HCT116 (cell line): ENCODE data around the gene MYOM1. TPM values are rescaled to one million over a fixed set of nuclear protein-coding genes. Genes with fewer than 3 reads are reported as not detected.

Experiments
- ATAC-seq: fragments of 200-7000 bp; cut with Tn5 transposase; 2 replicates; pipeline ENCODE4 v1.9.1; 2020; ENCODE audit warnings: mild to moderate bottlenecking, moderate library complexity
- BruUV-seq: library from RNA; stranded (reverse); fragments of 400-500 nt; replicated peaks from 2 replicates; lab custom pipeline; 2021; lab: Mats Ljungman, UMichigan
- CTCF ChIA-PET: fragments of 300-600 bp; sonication (Branson Sonifier 250); formaldehyde crosslinking; loops from one replicate; lab custom pipeline; 2021; ENCODE audit warnings: antibody characterized with exemption; lab: Charles Lee
- POLR2A ChIA-PET: fragments of 300-600, 350-600 bp; sonication (Branson Sonifier 250); formaldehyde crosslinking; loops from one replicate; lab custom pipeline; 2021; ENCODE audit warnings: antibody characterized with exemption; lab: Charles Lee
- RAD21 ChIA-PET, 2 experiments: fragments of 300-600 bp; sonication (Branson Sonifier 250); formaldehyde crosslinking; loops; one replicate each; lab custom pipeline; 2023; ENCODE audit warnings: low total read pairs in 2 of 2; ENCODE audit not compliant: uncharacterized antibody in 2 of 2, unreplicated experiment in 2 of 2, low non-redundant PET in 1 of 2; lab: Charles Lee
- DNase-seq: peaks from one replicate; pipeline ENCODE4 v3.0.0-alpha.2; 2010; ENCODE audit warnings: low read depth, low spot score
- H2AFZ ChIP-seq: fragments of 200-600 bp; shearing (Covaris generic), sonication (generic); 2 replicates; pipeline ENCODE4 v1.6.1; 2017; ENCODE audit warnings: low read depth, mixed run types, mixed read lengths, antibody characterized with exemption, low read length; ENCODE audit not compliant: poor library complexity, severe bottlenecking
- H3K27ac ChIP-seq: 2 replicates; pipeline ENCODE4 v1.5.1; 2012; ENCODE audit warnings: low read depth, low read length
- H3K27me3 ChIP-seq: fragments of 200-600 bp; sonication (generic); 2 replicates; pipeline ENCODE4 v1.6.1; 2016; ENCODE audit warnings: mixed run types, low read length, mixed read lengths; ENCODE audit not compliant: insufficient read depth
- H3K36me3 ChIP-seq, 2 experiments: fragments of 200-500 bp in 1 of 2; fragments of 200-600 bp in 1 of 2; sonication (Bioruptor generic) in 1 of 2; sonication (generic) in 1 of 2; 2 replicates each; pipeline versions ENCODE4 v1.5.1 to v1.6.1; 2014 to 2016; ENCODE audit warnings: low read length in 2 of 2, inconsistent platforms in 1 of 2, mixed read lengths in 1 of 2, mixed run types in 1 of 2; ENCODE audit not compliant: insufficient read depth in 2 of 2, control insufficient read depth in 1 of 2
- H3K4me1 ChIP-seq, 2 experiments: fragments of 200-600 bp in 1 of 2; sonication (generic) in 1 of 2; 2 replicates each; pipeline versions ENCODE4 v1.5.1 to v1.6.1; 2012 to 2017; ENCODE audit warnings: low read length in 2 of 2, inconsistent platforms in 1 of 2, mild to moderate bottlenecking in 1 of 2, mixed read lengths in 1 of 2, mixed run types in 1 of 2, moderate library complexity in 1 of 2; ENCODE audit not compliant: insufficient read depth in 2 of 2, control insufficient read depth in 1 of 2
- H3K4me2 ChIP-seq: fragments of 200-600 bp; sonication (generic); 2 replicates; pipeline ENCODE4 v1.6.1; 2017; ENCODE audit warnings: mixed run types, low read length, mixed read lengths
- H3K4me3 ChIP-seq, 2 experiments: fragments of 200-600 bp in 1 of 2; sonication (generic) in 1 of 2; replicated peaks in 1 of 2; 2 replicates each; pipeline ENCODE4 v1.5.1; 2011 to 2016; ENCODE audit warnings: low read length in 2 of 2, control low read depth in 1 of 2, low read depth in 1 of 2, mild to moderate bottlenecking in 1 of 2, mixed read lengths in 1 of 2, mixed run types in 1 of 2
- H3K79me2 ChIP-seq: fragments of 200-600 bp; sonication (generic); 2 replicates; pipeline ENCODE4 v1.6.1; 2017; ENCODE audit warnings: mild to moderate bottlenecking, mixed run types, low read length, moderate library complexity, mixed read lengths; ENCODE audit not compliant: insufficient read depth
- H3K9ac ChIP-seq: fragments of 200-600 bp; sonication (generic); 2 replicates; pipeline ENCODE4 v1.6.1; 2016; ENCODE audit warnings: low read length, mixed read lengths
- H3K9me2 ChIP-seq: fragments of 200-600 bp; sonication (generic), shearing (Covaris generic); 2 replicates; pipeline ENCODE4 v1.6.1; 2017; ENCODE audit warnings: mixed run types, mild to moderate bottlenecking, moderate library complexity; ENCODE audit not compliant: insufficient read depth
- H3K9me3 ChIP-seq, 2 experiments: fragments of 200-500 bp in 1 of 2; fragments of 200-600 bp in 1 of 2; sonication (Bioruptor generic) in 1 of 2; sonication (generic) in 1 of 2; 2 replicates each; pipeline ENCODE4 v1.6.1; 2014 to 2017; ENCODE audit warnings: low read length in 2 of 2, mixed read lengths in 2 of 2, inconsistent platforms in 1 of 2, low read depth in 1 of 2, mild to moderate bottlenecking in 1 of 2, mixed run types in 1 of 2, moderate library complexity in 1 of 2; ENCODE audit not compliant: control insufficient read depth in 1 of 2, insufficient read depth in 1 of 2
- H4K20me1 ChIP-seq: fragments of 200-600 bp; sonication (generic), shearing (Covaris generic); 2 replicates; pipeline ENCODE4 v1.6.1; 2017; ENCODE audit warnings: mixed run types, mild to moderate bottlenecking, moderate library complexity; ENCODE audit not compliant: insufficient read depth
- CBX3 ChIP-seq: IDR thresholded peaks from 2 replicates; pipeline ENCODE4 v1.6.1; 2012; ENCODE audit warnings: low read depth
- EGR1 ChIP-seq: IDR thresholded peaks from 2 replicates; pipeline ENCODE4 v1.6.1; 2012; ENCODE audit warnings: low read depth
- ELF1 ChIP-seq: IDR thresholded peaks from 2 replicates; pipeline ENCODE4 v1.6.1; 2012; ENCODE audit warnings: low read depth, borderline replicate concordance
- EZH2 ChIP-seq: fragments of 200-600 bp; sonication (generic); IDR thresholded peaks from 2 replicates; pipeline ENCODE4 v1.6.1; 2017; ENCODE audit warnings: antibody characterized with exemption, mixed run types
- FOSL1 ChIP-seq: IDR thresholded peaks from 2 replicates; pipeline ENCODE4 v1.6.1; 2012; ENCODE audit warnings: low read depth
- JUND ChIP-seq: IDR thresholded peaks from 2 replicates; pipeline ENCODE4 v1.6.1; 2012
- POLR2A ChIP-seq: IDR thresholded peaks from 2 replicates; pipeline ENCODE4 v1.7.0; 2011; ENCODE audit warnings: borderline replicate concordance; ENCODE audit not compliant: insufficient read depth, insufficient read length; ENCODE audit errors: extremely low read depth
- POLR2AphosphoS5 ChIP-seq: IDR thresholded peaks from 2 replicates; pipeline ENCODE4 v1.6.1; 2011; ENCODE audit warnings: mild to moderate bottlenecking, low read depth, low read length, moderate library complexity
- RAD21 ChIP-seq: IDR thresholded peaks from 2 replicates; pipeline ENCODE4 v1.6.1; 2012; ENCODE audit warnings: low read depth, mild to moderate bottlenecking
- SIN3A ChIP-seq: IDR thresholded peaks from 2 replicates; pipeline ENCODE4 v1.6.1; 2012; ENCODE audit warnings: low read depth
- SP1 ChIP-seq: IDR thresholded peaks from 2 replicates; pipeline ENCODE4 v1.6.1; 2012; ENCODE audit warnings: low read depth
- TCF7L2 ChIP-seq: IDR thresholded peaks from 2 replicates; pipeline ENCODE4 v1.7.0; 2011; ENCODE audit warnings: borderline replicate concordance, inconsistent platforms; ENCODE audit not compliant: insufficient read depth, insufficient read length; ENCODE audit errors: extremely low read depth
- YY1 ChIP-seq: IDR thresholded peaks from 2 replicates; pipeline ENCODE4 v1.6.1; 2011; ENCODE audit warnings: low read length, low read depth, moderate library complexity, mild to moderate bottlenecking; ENCODE audit not compliant: insufficient replicate concordance; ENCODE audit errors: extremely low read depth
- ZFX ChIP-seq: fragments of 450-650 bp; IDR thresholded peaks from 2 replicates; pipeline ENCODE4 v1.6.1; 2017
- ZNF274 ChIP-seq: fragments of 200-500 bp; sonication (Bioruptor generic); IDR thresholded peaks from 2 replicates; pipeline ENCODE4 v1.6.1; 2014; ENCODE audit warnings: mild to moderate bottlenecking, low read depth, low read length, inconsistent platforms
- intact Hi-C: fragments of 100-400 bp; cut with micrococcal nuclease; formaldehyde crosslinking; loops from 2 replicates; pipeline ENCODE4 v1.10.0; 2022
- total RNA-seq: library from RNA; stranded (reverse); gene quantifications from one replicate; pipeline ENCODE4 v1.2.1, GENCODE V29; 2021; ENCODE audit not compliant: unreplicated experiment
- TF ChIP-seq, protein P1 (sequence below), 3 experiments: fragments of 200-600 bp in 1 of 3; sonication (generic) in 1 of 3; IDR thresholded peaks in 2 of 3; conservative IDR thresholded peaks in 1 of 3; 2 replicates each; pipeline ENCODE4 v1.5.1; 2012 to 2017; ENCODE audit warnings: low read depth in 2 of 3, low read length in 2 of 3, antibody characterized with exemption in 1 of 3, borderline replicate concordance in 1 of 3, control low read depth in 1 of 3, mild to moderate bottlenecking in 1 of 3, mixed read lengths in 1 of 3, mixed run types in 1 of 3, moderate library complexity in 1 of 3; ENCODE audit not compliant: insufficient read depth in 1 of 3
- TF ChIP-seq, protein P2 (sequence below): IDR thresholded peaks from 2 replicates; pipeline ENCODE4 v1.6.1; 2012
- TF ChIP-seq, protein P3 (sequence below): IDR thresholded peaks from 2 replicates; pipeline ENCODE4 v1.6.1; 2012; ENCODE audit warnings: low read depth
- TF ChIP-seq, protein P4 (sequence below): IDR thresholded peaks from 2 replicates; pipeline ENCODE4 v1.6.1; 2012

The MYOM1 gene
- total RNA-seq, 1 experiment from 2014 or later = 0.52 TPM

- peak; percentile 82 for ATAC-seq
- Histone ChIP-seq H4K20me1 (peaks cover 34% of the 10 kb centered on the region; the same call in 1 of the 2 replicates), H3K36me3 (peaks cover 11 to 13% of the 10 kb centered on the region in 2 experiments; a peak in 2 of 4 replicates), H3K79me2 (peaks cover 54% of the 10 kb centered on the region), H2AFZ (no peak within 1 kb of the TSS), H3K9me2 (no peaks in the 10 kb centered on the region), H3K9me3 (no peaks in the 10 kb centered on the region), H3K4me3 (peak within 1 kb of the TSS; percentile 79 to 90), H3K27ac (peak within 1 kb of the TSS; percentile 89), H3K9ac (peak within 1 kb of the TSS; percentile 73), H3K27me3 (no peaks in the 10 kb centered on the region), H3K4me2 (peak within 1 kb of the TSS; percentile 81), H3K4me1 (peaks cover 35 to 45% of the 10 kb centered on the region in 2 experiments)
- peak; percentile 62 for DNase-seq
- ChIA-PET POLR2A (interaction anchor here (1.1 to 3.2 kb wide), 3 partner anchors 11 to 404 kb away, joined by 4 to 20 read pairs (median 4); no protein-coding TSS in a partner anchor), RAD21 (interaction anchor here in 1 of 2 experiments (0.5 kb wide), 1 partner anchor 339 kb away, joined by 5 read pairs; no protein-coding TSS in a partner anchor), CTCF (no interaction called here)
- TSS peak; percentile 88 for BruUV-seq
- intact Hi-C loops = loop anchor here (5.0 kb wide), 2 partner anchors 186 to 331 kb away; no protein-coding TSS in a partner anchor
- TF ChIP-seq ELF1 (peak; percentile 95), CBX3 (no peak), EGR1 (peak; percentile 61), ZNF274 (no peak), RAD21 (0 out of 2 replicates have a peak, but pooled peaks have one; percentile 5), POLR2A (peak; percentile 25), EZH2 (no peak), TCF7L2 (peak; percentile 58), JUND (peak; percentile 87), FOSL1 (no peak), POLR2AphosphoS5 (peak; percentile 77), SP1 (peak; percentile 88), ZFX (peak; percentile 73), SIN3A (no peak; the same call in 1 of the 2 replicates), YY1 (peak; percentile 61)
- TF ChIP-seq, protein P1, sequence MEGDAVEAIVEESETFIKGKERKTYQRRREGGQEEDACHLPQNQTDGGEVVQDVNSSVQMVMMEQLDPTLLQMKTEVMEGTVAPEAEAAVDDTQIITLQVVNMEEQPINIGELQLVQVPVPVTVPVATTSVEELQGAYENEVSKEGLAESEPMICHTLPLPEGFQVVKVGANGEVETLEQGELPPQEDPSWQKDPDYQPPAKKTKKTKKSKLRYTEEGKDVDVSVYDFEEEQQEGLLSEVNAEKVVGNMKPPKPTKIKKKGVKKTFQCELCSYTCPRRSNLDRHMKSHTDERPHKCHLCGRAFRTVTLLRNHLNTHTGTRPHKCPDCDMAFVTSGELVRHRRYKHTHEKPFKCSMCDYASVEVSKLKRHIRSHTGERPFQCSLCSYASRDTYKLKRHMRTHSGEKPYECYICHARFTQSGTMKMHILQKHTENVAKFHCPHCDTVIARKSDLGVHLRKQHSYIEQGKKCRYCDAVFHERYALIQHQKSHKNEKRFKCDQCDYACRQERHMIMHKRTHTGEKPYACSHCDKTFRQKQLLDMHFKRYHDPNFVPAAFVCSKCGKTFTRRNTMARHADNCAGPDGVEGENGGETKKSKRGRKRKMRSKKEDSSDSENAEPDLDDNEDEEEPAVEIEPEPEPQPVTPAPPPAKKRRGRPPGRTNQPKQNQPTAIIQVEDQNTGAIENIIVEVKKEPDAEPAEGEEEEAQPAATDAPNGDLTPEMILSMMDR (IDR thresholded peaks at IDR 0.05 in 2 of 3, conservative IDR thresholded peaks at IDR 0.05 in 1 of 3; ENCODE audit: borderline replicate concordance in 1 of 3, insufficient read depth in 1 of 3, low read depth in 2 of 3, low read length in 2 of 3) = no peak
- TF ChIP-seq, protein P2, sequence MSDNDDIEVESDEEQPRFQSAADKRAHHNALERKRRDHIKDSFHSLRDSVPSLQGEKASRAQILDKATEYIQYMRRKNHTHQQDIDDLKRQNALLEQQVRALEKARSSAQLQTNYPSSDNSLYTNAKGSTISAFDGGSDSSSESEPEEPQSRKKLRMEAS = peak; percentile 67
- TF ChIP-seq, protein P3, sequence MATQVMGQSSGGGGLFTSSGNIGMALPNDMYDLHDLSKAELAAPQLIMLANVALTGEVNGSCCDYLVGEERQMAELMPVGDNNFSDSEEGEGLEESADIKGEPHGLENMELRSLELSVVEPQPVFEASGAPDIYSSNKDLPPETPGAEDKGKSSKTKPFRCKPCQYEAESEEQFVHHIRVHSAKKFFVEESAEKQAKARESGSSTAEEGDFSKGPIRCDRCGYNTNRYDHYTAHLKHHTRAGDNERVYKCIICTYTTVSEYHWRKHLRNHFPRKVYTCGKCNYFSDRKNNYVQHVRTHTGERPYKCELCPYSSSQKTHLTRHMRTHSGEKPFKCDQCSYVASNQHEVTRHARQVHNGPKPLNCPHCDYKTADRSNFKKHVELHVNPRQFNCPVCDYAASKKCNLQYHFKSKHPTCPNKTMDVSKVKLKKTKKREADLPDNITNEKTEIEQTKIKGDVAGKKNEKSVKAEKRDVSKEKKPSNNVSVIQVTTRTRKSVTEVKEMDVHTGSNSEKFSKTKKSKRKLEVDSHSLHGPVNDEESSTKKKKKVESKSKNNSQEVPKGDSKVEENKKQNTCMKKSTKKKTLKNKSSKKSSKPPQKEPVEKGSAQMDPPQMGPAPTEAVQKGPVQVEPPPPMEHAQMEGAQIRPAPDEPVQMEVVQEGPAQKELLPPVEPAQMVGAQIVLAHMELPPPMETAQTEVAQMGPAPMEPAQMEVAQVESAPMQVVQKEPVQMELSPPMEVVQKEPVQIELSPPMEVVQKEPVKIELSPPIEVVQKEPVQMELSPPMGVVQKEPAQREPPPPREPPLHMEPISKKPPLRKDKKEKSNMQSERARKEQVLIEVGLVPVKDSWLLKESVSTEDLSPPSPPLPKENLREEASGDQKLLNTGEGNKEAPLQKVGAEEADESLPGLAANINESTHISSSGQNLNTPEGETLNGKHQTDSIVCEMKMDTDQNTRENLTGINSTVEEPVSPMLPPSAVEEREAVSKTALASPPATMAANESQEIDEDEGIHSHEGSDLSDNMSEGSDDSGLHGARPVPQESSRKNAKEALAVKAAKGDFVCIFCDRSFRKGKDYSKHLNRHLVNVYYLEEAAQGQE = no peak
- TF ChIP-seq, protein P4, sequence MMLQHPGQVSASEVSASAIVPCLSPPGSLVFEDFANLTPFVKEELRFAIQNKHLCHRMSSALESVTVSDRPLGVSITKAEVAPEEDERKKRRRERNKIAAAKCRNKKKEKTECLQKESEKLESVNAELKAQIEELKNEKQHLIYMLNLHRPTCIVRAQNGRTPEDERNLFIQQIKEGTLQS = no peak
Observed at GRCh38 chr18:3261373-3262233, 41.8 kb upstream of the MYOM1 start, which contains the start of gene MYL12B. Gene MYL12B, plus strand, starts transcription at chr18:3262133. Its CDS starts 10,766 bp downstream, at chr18:3272899.
